K562 (cell line): ENCODE data around the gene CELA3B. TPM values are rescaled to one million over a fixed set of nuclear protein-coding genes. Genes with fewer than 3 reads are reported as not detected.

Source experiments
- CEBPB ChIP-seq: fragments of 450-650 bp; IDR thresholded peaks from 2 replicates; pipeline ENCODE4 v1.6.1; 2016; ENCODE audit warnings: missing genetic modification characterization, missing compliant biosample characterization
- HCFC1 ChIP-seq: IDR thresholded peaks from 2 replicates; pipeline ENCODE4 v1.6.1; 2012; ENCODE audit warnings: low read depth, low read length, improper control_type of control experiment
- HMBOX1 ChIP-seq: sonication (generic); IDR thresholded peaks from 2 replicates; pipeline ENCODE4 v1.6.1; 2016
- HMGXB4 ChIP-seq: sonication (generic); formaldehyde crosslinking; IDR thresholded peaks from 2 replicates; pipeline ENCODE4 v1.8.1; 2023; ENCODE audit warnings: mild to moderate bottlenecking, missing genetic modification reagents
- KDM4B ChIP-seq, 2 experiments: fragments of 450-650 bp in 1 of 2; sonication (generic) in 1 of 2; IDR thresholded peaks; 2 replicates each; pipeline ENCODE4 v1.6.1; 2016 to 2017; ENCODE audit warnings: borderline replicate concordance in 2 of 2, antibody characterized with exemption in 1 of 2, low read depth in 1 of 2, mild to moderate bottlenecking in 1 of 2
- MED1 ChIP-seq: sonication (generic); formaldehyde crosslinking; IDR thresholded peaks from 2 replicates; pipeline ENCODE4 v1.8.1; 2023; ENCODE audit warnings: missing genetic modification reagents, borderline replicate concordance
- PCBP2 ChIP-seq: fragments of 200-400 bp; formaldehyde crosslinking; IDR thresholded peaks from 2 replicates; pipeline ENCODE4 v1.6.1; 2018; ENCODE audit warnings: low read length, low read depth, mild to moderate bottlenecking, moderate library complexity; ENCODE audit not compliant: poor library complexity, severe bottlenecking
- SIN3A ChIP-seq, 2 experiments: fragments of 150-350 bp in 1 of 2; IDR thresholded peaks; 2 replicates each; pipeline ENCODE4 v1.6.1; 2011 to 2016; ENCODE audit warnings: borderline replicate concordance in 2 of 2, low read depth in 2 of 2, low read length in 2 of 2, mild to moderate bottlenecking in 2 of 2, moderate library complexity in 2 of 2; ENCODE audit not compliant: control insufficient read depth in 1 of 2
- THRA ChIP-seq: fragments of 450-650 bp; IDR thresholded peaks from 2 replicates; pipeline ENCODE4 v1.6.1; 2017; ENCODE audit warnings: mild to moderate bottlenecking, moderate library complexity
- UBTF ChIP-seq, 2 experiments: IDR thresholded peaks; 2 replicates each; pipeline ENCODE4 v1.6.1; 2012; ENCODE audit warnings: improper control_type of control experiment in 2 of 2, low read depth in 2 of 2, low read length in 2 of 2, borderline replicate concordance in 1 of 2
- ZBTB5 ChIP-seq: fragments of 450-650 bp; IDR thresholded peaks from 2 replicates; pipeline ENCODE4 v1.6.1; 2017; ENCODE audit warnings: antibody characterized with exemption
- ZEB2 ChIP-seq: fragments of 450-650 bp; IDR thresholded peaks from 2 replicates; pipeline ENCODE4 v1.6.1; 2016
- ZNF232 ChIP-seq: sonication (generic); formaldehyde crosslinking; IDR thresholded peaks from 2 replicates; pipeline ENCODE4 v1.8.0; 2022; ENCODE audit warnings: mild to moderate bottlenecking, missing genetic modification reagents
- ZNF395 ChIP-seq: fragments of 200-800 bp; sonication (Bioruptor generic); IDR thresholded peaks from 2 replicates; pipeline ENCODE4 v1.6.1; 2017; ENCODE audit warnings: missing genetic modification characterization, missing compliant biosample characterization
- ZNF644 ChIP-seq: fragments of 200-800 bp; sonication (Bioruptor generic); IDR thresholded peaks from 2 replicates; pipeline ENCODE4 v1.6.1; 2016; ENCODE audit warnings: low read depth, missing genetic modification characterization, missing compliant biosample characterization
- ZNF79 ChIP-seq: fragments of 250-450 bp; sonication (Bioruptor Pico); IDR thresholded peaks from 2 replicates; pipeline ENCODE4 v1.4.0; 2020; ENCODE audit warnings: low read depth, mild to moderate bottlenecking, moderate library complexity
- polyA plus RNA-seq, 8 experiments: library from polyadenylated mRNA; depleted of rRNA in 4 of 8; stranded (reverse) in 5 of 8; unstranded in 3 of 8; fragments of >200 nt; fragmentation: Nextera tagmentation in 2 of 8; fragmentation: Illumina TruSeq in 1 of 8; extraction: Ambion mirVana in 2 of 8; extraction: Trizol in 1 of 8; gene quantifications; 2 replicates each; pipeline versions ENCODE4 v1.2.1 to v1.2.3, GENCODE V29; 2011 to 2014; ENCODE audit warnings: inconsistent platforms in 1 of 8, missing spikeins in 1 of 8
- total RNA-seq, 7 experiments: library from RNA; depleted of rRNA in 6 of 7; stranded (reverse); fragments of >200 nt in 6 of 7; fragmentation: Illumina TruSeq in 2 of 7; extraction: Trizol in 2 of 7; gene quantifications; 2 replicates each; pipeline versions ENCODE4 v1.2.1 to v1.2.3, GENCODE V29; 2011 to 2021; ENCODE audit warnings: low replicate concordance in 1 of 7

The CELA3B gene
- total and polyA plus RNA-seq, 9 of the 15 experiments (the other 6 are each of a cell fraction or from before 2014, with no cell fraction given): 3.1 TPM; not detected in 8

- TF ChIP-seq HMGXB4 (CRISPR knock-in tag) (no peak), THRA (no peak), PCBP2 (no peak), ZBTB5 (no peak), KDM4B (IDR thresholded peaks at IDR 0.05; ENCODE audit: borderline replicate concordance in 2 of 2, low read depth in 1 of 2) (no peak), ZNF79 (CRISPR knock-in tag) (no peak), HMBOX1 (no peak), ZNF232 (CRISPR knock-in tag) (no peak), UBTF (IDR thresholded peaks at IDR 0.05; ENCODE audit: borderline replicate concordance in 1 of 2, low read depth in 2 of 2, low read length in 2 of 2) (no peak), MED1 (CRISPR knock-in tag) (no peak), CEBPB (peak; percentile 94), ZNF644 (tag) (no peak), SIN3A (IDR thresholded peaks at IDR 0.05; ENCODE audit: borderline replicate concordance in 2 of 2, control insufficient read depth in 1 of 2, low read depth in 2 of 2, low read length in 2 of 2) (no peak; a peak in 1 of 4 replicates), ZNF395 (CRISPR knock-in tag) (no peak), ZEB2 (no peak), HCFC1 (no peak)
These were observed 47.9 kb downstream of the CELA3B start (continued) for GRCh38 chr1:22024485-22025367.
